Kidney (tissue), 14 donors: Measurements from ENCODE around the gene DAB1. TPM values are rescaled to one million over a fixed set of nuclear protein-coding genes. Genes with fewer than 3 reads are reported as not detected.

ENCODE experiments used
- DNase-seq, 5 donors: peaks; one replicate each; pipeline ENCODE4 v3.0.0-alpha.2; 2013 to 2020
- FAIRE-seq: peaks from 2 replicates; lab custom pipeline; 2012; peaks lifted over from hg19 to GRCh38; lab: Jason Lieb, UNC
- H3K27ac ChIP-seq, 2 donors: one replicate each; pipeline ENCODE4 v1.7.0; 2013; ENCODE audit warnings: low read depth in 2 of 2, low read length in 2 of 2, inconsistent platforms in 1 of 2
- H3K27me3 ChIP-seq: one replicate; pipeline ENCODE4 v1.7.1; 2013; ENCODE audit warnings: low read length, inconsistent platforms; ENCODE audit not compliant: control insufficient read depth, insufficient read depth
- H3K36me3 ChIP-seq, 3 donors: one replicate each; pipeline versions ENCODE4 v1.7.0 to v1.7.1; 2013; ENCODE audit warnings: low read length in 3 of 3, control low read depth in 1 of 3, inconsistent platforms in 1 of 3; ENCODE audit not compliant: insufficient read depth in 3 of 3, control insufficient read depth in 2 of 3
- H3K4me1 ChIP-seq, 3 donors: one replicate each; pipeline versions ENCODE4 v1.7.0 to v1.7.1; 2013; ENCODE audit warnings: low read length in 3 of 3, inconsistent platforms in 1 of 3, low read depth in 1 of 3; ENCODE audit not compliant: control insufficient read depth in 2 of 3, insufficient read depth in 2 of 3
- H3K4me3 ChIP-seq, 3 donors: one replicate each; pipeline versions ENCODE4 v1.7.0 to v1.8.1; 2013; ENCODE audit warnings: low read length in 3 of 3, control low read depth in 1 of 3, inconsistent platforms in 1 of 3
- H3K9ac ChIP-seq, 3 donors: one replicate each; pipeline versions ENCODE4 v1.7.0 to v1.7.1; 2013; ENCODE audit warnings: low read length in 3 of 3, control low read depth in 1 of 3, inconsistent platforms in 1 of 3
- H3K9me3 ChIP-seq, 3 donors: one replicate each; pipeline versions ENCODE4 v1.7.0 to v1.7.1; 2013; ENCODE audit warnings: low read length in 3 of 3, control low read depth in 1 of 3, inconsistent platforms in 1 of 3; ENCODE audit not compliant: control insufficient read depth in 2 of 3, insufficient read depth in 1 of 3
- intact Hi-C: fragments of 100-400 bp; cut with DNase I; formaldehyde crosslinking; loops from one replicate; pipeline ENCODE4 v1.11.1; 2022
- polyA plus RNA-seq: library from polyadenylated mRNA; stranded (reverse); fragments of 350-450 nt; fragmentation: Illumina TruSeq; extraction: RNeasy Lipid Tissue Mini Kit (QIAGEN cat#74804); gene quantifications from one replicate; pipeline ENCODE4 v1.2.3, GENCODE V29; 2014; ENCODE audit warnings: low read depth, low replicate concordance; ENCODE audit not compliant: insufficient read depth
- total RNA-seq: library from RNA; stranded (reverse); fragmentation: NEBNext Ultra II Directional; extraction: Animal tissue kit (Norgen Biotek cat#: 25700); gene quantifications from one replicate; pipeline ENCODE4 v1.2.1, GENCODE V29; 2021
- TF ChIP-seq, protein P1 (sequence below): IDR thresholded peaks from 3 replicates; pipeline ENCODE4 v1.5.1; 2012; ENCODE audit warnings: mild to moderate bottlenecking, moderate library complexity, borderline replicate concordance; ENCODE audit not compliant: insufficient read depth; ENCODE audit errors: extremely low read depth
- donor health status: control.
- donor health status: control.
- donor health status: control.
- donor health status: control.
- donor health status: control.
- donor health status: DM: yes; HTN: yes; CAD: no.
- donor health status: Normal renal cell carcinoma (clear cell type).

DAB1 gene
- total and polyA plus RNA-seq, 2 donors from 2014 or later = 2.3 TPM; not detected in 1

DNA sequence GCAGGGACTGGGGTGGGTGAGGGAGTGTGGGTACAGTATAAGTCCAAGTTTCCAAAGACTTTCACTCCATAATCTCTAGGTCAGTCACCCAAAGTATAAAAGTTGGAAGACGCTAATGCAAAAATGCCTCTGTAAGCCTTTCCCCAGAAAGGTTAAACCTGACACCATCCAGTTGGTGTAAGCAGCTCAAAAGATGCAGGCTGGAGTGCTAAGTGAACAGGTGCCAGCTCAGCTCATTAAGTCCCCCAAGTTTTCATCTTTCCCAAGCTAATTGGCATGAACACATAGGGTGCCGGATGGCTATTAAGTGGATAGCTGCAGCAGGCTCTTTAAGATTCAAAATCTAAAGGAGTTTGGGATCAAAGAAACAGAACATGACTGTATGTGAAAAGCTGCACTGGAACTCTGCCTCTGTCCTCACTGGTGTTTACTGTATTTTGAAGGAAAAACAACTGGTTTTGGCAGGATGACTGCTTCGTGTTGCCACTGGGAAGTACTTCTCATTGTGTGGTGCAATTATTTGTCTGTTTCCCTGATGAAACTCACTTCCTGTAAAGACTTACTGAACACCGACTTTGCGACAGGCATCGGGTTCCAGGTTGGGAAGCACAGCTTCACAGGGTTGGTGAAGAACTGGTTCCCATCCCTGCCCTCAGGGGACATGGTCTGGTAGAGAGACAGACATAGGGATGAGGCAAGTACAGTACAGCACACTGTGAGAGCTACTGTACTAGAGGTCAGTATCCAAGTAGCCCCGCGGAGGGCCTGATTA, 152.7 kb downstream of the DAB1 start:
- no peaks in the 10 kb centered on the region for H3K27me3 ChIP-seq
- no peak overlapping the region for H3K9ac ChIP-seq
- intact Hi-C loops = no loop called here
- H3K27ac ChIP-seq = no peak overlapping the region
- DNase-seq (no peak), FAIRE-seq (no peak)
- H3K36me3 ChIP-seq = no peaks in the 10 kb centered on the region
- no peaks in the 10 kb centered on the region for H3K4me1 ChIP-seq
- no peak overlapping the region for H3K4me3 ChIP-seq
- TF ChIP-seq, protein P1, sequence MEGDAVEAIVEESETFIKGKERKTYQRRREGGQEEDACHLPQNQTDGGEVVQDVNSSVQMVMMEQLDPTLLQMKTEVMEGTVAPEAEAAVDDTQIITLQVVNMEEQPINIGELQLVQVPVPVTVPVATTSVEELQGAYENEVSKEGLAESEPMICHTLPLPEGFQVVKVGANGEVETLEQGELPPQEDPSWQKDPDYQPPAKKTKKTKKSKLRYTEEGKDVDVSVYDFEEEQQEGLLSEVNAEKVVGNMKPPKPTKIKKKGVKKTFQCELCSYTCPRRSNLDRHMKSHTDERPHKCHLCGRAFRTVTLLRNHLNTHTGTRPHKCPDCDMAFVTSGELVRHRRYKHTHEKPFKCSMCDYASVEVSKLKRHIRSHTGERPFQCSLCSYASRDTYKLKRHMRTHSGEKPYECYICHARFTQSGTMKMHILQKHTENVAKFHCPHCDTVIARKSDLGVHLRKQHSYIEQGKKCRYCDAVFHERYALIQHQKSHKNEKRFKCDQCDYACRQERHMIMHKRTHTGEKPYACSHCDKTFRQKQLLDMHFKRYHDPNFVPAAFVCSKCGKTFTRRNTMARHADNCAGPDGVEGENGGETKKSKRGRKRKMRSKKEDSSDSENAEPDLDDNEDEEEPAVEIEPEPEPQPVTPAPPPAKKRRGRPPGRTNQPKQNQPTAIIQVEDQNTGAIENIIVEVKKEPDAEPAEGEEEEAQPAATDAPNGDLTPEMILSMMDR = no peak
- H3K9me3 ChIP-seq = no peaks in the 10 kb centered on the region

DNA sequence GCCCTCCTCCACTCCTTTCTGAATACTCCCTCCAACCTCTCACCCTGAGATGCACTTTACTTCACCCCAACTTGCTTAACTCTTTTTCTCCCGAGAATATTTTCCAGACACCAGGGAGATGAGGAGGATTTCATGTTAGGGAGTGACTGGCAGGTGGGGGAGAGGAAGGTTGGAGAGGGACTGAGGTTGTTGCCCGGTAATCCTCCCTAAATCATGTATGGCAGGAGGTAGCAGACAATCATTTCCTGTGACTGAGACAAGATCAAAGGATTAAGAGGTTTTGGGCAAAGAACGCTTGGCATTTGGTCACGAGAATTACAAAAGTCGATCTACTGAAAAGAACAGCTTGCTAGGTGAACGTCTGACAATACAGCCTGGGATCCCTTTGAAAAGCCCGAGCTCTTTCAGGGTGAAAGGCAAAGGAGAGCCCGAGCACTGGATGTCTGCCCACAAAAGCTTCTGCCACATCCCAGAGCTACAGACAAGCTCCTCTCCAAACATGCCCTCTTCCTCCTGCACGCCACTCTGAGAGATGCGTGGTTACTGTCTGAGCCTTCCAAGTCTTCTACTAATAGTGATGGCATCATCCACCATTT, 154.1 kb downstream of the DAB1 start:
- intact Hi-C loops = no loop called here
- DNase-seq (peak in 3 of 5 donors; percentile 21 to 35 (median 34)), FAIRE-seq (no peak)
- Histone ChIP-seq H3K27ac (no peak overlapping the region), H3K4me3 (no peak overlapping the region), H3K9me3 (no peaks in the 10 kb centered on the region), H3K27me3 (no peaks in the 10 kb centered on the region), H3K36me3 (no peaks in the 10 kb centered on the region), H3K9ac (no peak overlapping the region), H3K4me1 (no peaks in the 10 kb centered on the region)
- TF ChIP-seq, protein P1 = no peak

DNA sequence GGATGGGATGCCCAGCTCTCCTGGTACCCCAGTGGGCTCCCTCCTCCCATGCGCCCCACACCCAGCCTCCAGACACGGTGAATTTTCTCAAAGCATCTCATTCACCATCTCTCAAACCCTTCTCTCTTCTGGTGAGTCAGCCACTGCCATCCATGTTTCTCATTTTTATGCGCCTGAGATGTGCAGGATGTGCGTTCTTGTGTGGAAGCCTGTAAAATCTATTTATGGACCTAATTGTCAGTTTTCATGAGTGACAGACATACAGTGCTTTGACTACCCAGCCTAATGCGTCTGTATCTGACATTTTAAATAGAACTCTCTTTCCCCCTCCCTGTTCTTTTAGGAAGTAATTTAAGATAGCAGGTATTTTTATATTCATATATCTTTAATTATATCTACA, 158.8 kb downstream of the DAB1 start:
- no peaks in the 10 kb centered on the region for H3K27me3 ChIP-seq
- H3K9me3 ChIP-seq = no peaks in the 10 kb centered on the region
- H3K4me1 ChIP-seq = no peaks in the 10 kb centered on the region
- DNase-seq = no peak
- H3K36me3 ChIP-seq = no peaks in the 10 kb centered on the region
- intact Hi-C loops = no loop called here
- no peak overlapping the region for H3K9ac ChIP-seq
- no peak overlapping the region for H3K27ac ChIP-seq
- no peak for FAIRE-seq
- TF ChIP-seq, protein P1 = no peak
- no peak overlapping the region for H3K4me3 ChIP-seq
